ENCODE data around the gene TMEM11.
"Not testable (repeated sequence)": the region's sequence is repeated elsewhere in the genome, so short reads cannot be mapped to it uniquely, and the experiment has no call there.

TMEM11 gene

DNA sequence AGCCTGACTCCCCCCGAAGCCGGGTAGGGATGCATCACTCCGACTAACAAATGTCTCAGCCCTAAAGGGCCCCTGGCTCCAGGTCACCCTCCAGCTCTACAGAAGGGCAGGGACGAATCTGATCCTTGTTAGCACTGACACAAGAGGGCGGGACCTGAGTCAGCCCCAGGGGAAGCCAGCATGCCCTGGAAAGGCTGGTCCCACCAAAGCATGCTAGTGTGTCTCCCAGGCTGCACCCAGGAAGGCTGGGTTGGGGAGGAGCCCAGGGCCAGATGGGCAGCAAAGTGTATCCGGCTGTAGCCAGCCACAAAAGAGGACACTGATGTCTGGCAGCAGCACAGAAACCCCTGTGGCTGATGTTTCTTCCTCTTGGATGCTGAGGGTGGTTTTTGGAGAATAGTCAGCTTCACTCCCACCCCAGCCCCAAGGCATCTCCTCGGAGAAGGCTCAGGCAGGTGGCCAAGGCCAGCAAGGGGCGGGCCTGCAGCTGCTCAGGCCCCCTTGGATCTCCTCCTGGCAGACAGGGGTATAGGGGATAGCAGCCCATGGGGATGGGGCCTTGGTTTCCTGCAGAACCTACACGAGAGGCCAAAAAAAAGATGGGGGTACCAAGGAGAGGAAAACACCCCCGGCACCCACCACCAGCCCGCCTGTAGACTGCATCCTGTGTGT lies 28.2 kb upstream of the TMEM11 start:
- no peak for DNase-seq

GRCh38 chr17:21241564-21241963 lies 27.6 kb upstream of the TMEM11 start:
- no peak for DNase-seq

DNA sequence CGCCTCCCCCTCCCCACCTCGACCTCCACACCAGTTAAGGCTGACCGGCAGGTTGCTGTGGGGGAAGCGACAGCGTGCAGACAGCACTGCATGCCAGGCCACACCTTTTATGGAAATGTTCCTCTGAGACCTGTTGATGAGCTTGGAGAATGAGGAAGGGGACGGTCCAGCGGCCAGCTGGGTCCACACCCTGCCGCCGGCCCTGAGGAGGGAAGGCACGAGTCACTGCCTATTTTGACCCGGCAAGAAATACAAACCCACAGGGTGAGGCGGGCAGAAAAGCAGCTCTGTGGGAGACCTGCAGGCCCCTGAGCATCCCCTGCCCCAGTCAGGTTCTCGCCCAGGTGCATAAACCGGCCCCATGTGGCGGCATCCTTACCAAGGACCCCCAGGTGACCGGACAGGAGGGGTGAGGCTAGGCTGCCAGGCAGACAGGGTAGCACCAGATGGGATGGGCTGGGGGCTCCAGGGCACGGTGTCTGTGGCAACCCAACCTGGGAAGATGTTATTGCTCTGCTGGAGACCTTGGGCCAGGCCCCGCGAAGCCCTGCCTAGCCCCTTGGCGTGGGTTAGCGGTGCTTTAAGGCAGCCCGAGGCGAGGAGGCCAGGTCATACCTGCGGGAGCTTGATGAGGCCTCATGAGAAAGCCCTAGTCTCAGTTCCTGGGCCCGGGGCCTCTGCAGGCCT lies 26.6 kb upstream of the TMEM11 start:
- DNase-seq = no peak

DNA sequence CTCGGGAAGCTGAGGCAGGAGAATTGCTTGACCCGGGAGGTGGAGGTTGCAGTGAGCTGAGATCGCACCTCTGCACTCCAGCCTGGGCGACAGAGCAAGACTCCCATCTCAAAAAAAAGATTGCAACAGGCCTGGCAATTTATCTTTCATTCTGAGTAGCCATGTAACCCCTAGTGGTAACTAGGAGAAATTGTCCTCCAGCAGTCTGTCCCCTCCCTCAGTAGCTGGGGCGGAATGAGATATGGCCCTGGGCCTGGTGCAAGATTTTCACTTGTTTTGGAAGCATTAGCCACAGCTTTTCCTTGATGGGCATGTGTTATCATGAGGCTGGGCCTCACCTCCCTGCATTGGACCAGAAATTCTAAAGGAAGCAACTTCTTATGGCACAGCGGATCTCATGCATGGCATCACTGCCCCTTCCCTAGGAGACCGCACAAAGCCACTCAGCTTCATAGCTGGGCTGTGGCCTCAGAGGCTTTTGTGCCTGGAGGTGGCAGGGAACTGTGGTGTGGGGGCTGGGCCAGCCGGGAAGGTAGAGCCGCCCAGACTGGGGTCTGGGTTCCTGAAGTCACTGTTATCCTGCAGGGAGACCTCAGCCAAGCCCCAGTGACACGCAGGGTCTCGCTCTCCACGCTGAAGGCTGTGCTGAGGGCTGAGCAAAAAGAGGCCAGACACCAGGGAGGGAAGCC lies 25.9 kb upstream of the TMEM11 start:
- no peak for DNase-seq

- no peak for DNase-seq
Observed at GRCh38 chr17:21235921-21236320, 22.0 kb upstream of the TMEM11 start.

DNA sequence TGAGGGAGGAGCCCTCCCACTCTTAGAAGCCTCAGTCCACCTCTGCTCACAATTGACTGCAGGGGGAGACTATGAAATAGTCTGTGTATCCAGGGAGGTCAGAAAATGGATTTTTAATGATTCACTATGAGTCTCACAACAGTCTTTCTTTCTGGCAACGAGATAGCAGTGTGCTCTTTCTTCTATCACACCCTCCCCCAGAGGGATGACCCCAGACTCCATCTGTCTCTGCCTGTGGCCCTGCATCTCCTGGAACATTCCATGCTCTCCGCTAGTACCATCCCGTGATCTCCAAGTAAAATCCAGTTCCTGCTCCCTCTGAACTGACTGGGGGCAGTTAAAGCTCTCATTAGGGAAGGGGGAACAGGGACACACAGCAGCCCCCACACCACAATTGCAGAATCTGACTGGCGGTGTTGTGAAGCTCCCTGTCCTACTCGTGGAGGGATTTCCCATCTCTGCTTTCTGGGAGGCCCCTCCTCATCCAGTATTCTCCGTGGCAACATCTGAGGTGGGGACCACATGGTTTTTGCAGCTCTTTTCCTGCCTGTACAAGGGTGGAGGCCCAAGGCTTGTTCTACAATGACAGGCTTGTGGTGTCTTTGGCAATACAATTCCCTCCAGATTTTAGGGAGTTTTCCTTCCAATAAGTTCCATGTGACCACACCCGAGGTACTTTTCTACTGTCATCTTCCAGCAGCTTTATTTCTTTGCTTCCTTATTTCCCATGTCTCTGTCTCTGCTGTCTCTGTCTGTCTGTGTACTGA lies 19.8 kb upstream of the TMEM11 start:
- no peak for DNase-seq

DNA sequence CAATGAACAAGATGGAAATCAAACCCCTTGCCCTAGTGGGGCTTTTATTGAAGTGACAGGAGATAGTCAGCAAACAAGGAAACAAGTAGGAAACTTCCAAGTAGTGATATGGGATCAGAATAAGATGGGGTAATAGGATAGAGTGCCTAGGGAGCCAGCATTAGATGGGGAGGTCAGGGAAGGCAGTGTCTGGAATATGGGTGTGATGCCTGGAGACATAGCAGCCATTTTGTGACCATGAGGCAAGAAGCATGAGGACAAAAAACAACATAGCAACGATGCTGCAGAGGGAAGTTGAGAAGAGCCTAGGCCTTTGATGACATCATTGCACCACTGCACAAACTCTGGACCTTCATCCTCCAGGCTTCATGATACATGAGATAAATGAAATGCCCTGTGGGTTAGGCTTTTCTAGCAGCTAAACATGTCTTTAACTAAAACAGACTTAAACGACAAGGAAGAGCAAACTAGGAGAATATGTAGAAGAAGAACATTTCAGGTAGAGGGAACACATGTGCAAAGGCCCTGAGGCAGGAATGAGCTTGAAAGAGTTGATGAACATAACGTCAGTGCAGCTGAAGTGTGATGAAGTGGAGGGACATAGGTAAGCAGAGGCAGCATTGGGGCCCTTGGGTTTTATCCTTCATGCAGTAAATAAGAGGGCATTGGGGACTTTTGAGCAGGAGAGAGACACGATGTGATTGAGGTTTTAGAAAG lies 18.2 kb upstream of the TMEM11 start:
- DNase-seq = no peak

- DNase-seq = no peak
Observed at GRCh38 chr17:21231533-21231932, 17.6 kb upstream of the TMEM11 start.

DNA sequence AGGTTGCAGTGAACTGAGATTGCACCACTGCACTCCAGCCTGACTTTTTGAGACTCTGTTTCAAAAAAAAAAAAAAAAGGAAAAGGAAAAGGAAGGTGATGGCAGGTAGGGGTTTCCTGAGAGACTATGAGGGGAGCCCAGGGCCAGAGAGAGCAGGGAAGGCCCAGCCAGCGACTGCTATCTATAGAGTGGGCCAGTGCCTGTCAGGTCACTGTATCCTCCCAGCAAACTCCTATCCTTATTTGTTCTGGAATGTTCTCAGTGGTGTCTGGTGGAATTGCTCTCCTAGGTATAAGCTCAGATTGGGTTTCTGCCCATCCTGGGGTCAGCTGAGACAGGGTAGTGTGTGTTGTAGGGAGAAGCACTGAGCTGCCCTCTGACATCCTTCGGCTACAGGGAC lies 14.9 kb upstream of the TMEM11 start:
- no peak for DNase-seq

DNA sequence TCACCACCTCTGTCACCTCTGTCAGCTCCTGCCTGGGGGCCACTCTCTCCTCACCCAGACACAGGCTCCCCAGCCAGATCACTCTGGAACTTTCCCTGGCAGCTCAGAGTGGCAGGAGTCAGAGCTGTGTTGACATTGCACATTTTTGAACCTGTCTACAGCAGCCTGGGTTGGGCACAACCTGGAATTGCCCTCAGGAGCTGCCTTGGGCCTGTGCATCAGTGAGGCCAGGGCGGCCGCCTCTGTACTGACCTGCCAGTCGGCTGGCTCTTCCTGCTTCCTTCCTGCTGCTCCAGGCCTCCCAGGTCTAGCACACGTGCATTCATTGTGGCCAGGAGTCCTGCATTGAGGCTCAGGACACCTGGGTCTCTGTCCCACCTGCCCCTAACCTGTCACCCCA lies 14.2 kb upstream of the TMEM11 start:
- no peak for DNase-seq

- DNase-seq = not testable (repeated sequence)
Observed at GRCh38 chr17:21227277-21227676, 13.3 kb upstream of the TMEM11 start.

- DNase-seq = no peak
Observed at GRCh38 chr17:21223086-21223485, 9.1 kb upstream of the TMEM11 start.

DNA sequence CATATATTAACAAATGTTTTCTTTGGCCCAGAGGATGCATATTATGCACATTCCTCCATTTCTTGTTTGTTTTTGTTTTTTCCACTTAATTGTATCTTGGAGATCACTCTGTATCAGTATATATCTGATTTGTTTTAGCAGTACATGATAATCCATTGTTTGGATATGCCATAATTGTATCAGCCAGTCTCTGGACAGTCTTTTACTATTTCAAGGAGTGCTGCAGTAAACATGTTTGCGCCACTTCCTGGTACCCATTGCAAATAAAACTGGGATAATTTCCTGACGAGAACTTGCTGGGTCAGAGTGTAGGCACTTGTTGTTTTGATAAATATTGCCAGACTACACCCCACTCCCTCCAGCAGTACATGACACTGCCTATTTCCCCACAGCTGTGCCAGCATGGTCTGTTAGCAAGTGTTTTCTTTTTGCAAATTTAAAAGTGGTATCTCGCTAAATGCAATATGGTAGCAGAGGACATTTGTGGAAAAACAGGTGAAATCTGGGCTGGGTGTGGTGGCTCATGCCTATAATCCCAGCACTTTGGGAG lies 4.9 kb upstream of the TMEM11 start:
- DNase-seq = no peak

- DNase-seq = no peak
Observed at GRCh38 chr17:21218101-21218500, 4.1 kb upstream of the TMEM11 start.

DNA sequence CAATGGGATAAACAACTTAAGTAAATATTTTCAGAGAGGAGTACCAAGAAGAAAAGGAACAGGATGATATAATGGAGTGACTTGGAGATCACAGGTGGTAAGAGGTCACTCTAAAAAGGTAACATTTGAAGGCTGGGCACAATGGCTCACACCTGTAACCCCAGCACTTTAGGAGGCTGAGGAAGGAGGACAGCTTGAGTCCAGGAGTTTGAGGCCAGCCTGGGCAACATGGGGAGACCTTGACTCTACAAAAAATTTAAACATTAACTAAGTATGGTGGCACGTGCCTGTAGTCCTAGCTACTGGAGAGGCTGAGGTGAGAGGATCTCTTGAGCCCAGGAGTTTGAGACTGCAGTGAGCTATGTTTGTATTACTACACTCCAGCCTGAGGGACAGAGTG lies 3.4 kb upstream of the TMEM11 start:
- DNase-seq = no peak

DNA sequence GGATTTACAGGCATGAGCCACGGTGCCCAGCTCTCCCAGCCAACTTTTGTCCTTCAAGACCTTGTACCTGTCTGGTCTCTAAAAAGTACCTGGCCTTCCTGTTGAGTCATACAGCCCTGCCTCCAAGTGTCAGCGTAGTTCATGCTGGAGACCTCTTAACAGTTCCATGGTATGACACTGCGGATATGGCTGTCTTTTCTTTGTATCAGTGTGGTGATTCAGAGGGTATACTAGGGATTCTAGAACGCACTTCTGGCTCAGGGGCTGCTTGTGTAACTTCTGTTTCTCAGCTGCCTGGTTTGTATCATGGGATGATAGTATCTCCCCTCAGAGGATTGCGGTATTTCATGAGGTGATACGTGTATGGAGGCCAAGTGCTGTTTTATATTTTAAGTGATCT lies 2.0 kb upstream of the TMEM11 start:
- DNase-seq = no peak

DNA sequence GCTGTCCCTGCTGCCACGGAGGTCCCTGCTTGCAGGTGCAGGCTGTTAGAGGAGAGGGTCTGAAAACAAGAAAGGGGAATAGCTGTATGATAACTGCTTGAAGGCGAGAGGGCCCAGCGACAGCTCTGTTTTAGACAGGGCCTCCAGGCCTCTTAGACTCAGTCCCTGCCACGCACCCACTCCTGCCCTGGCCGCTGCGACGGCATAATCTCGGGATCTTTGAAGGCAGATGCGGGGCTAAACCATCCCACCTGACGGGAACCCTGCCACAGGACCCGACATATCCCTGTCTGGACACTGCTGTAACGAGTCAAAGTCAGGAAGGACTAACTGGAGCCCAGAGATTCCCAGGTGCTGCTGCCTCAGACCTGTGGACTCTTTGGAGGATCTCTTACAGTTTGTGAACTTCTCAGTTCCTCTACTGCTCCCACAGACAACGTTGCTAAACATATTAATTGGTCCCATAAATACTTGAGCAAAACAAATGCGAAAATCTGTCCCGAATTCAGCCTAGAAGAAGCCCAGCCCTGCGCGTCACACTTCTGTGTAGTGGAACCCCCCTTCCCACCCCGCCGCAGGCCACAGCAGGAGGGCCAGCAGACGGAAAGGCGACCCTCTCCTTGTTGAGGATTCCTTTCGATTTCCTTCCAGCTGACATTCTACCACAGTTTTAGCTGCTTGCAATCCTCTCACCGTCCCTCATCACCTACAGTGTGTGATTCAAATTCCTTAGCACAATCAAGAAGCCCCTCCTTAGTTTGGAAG lies 998 bp upstream of the TMEM11 start:
- no peak for DNase-seq

DNA sequence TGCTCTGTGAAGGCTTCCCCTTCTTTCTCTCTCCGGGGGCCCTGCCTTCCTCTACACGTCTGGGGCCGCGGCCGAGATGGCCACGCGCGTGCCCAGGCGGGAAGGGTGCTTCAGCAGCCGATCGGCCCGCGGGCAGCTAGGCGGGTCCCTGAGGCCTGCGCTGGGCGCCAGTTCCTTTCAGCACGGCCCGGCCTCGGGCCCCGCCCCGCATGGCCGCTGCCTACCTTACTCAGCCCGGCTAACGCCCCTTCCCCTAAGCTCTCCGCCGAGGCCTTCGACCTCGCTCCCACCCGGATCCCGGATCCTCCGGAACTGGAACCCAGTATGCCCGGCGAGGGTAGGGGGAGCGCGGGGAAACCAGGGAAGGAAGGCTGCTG lies 335 bp downstream of the TMEM11 start:
- no peak for DNase-seq

DNA sequence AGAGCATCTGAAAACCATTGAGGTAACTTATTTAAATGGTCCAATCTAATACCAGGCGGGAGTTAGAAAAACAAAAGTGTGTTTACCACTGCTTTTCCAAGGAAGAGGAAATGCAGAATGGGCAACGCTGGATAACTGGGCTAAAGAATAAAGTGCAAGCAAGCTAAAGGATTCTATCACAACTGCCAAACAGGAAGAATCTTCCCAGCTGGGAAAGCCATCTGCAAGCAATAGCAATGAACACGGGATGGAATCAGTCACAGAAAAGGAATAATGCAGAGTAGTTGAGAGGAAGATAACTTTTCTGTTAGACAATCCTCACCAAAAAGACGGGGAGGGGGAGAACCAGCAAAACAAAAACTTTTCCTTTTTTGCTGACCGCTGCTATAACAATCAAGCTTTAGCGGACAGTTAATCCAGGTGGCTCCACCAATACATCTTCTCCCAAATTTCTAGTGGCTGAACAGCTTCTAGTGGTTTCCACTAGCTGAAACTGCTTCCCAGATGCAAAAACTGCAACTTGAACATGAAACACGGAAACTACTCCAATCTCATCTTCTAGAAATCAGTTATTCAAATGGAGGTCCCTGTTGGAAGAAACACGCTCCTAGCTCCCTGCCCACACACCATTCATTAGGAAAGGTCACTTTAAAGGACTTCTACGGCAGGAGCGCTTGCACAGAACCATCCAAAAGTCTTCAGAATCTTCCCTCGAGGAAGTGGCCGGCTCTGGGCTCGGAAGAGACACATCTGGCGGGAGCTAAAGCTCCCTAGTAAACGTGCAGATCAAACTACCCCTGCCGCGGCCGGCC lies 929 bp downstream of the TMEM11 start:
- DNase-seq = no peak

GRCh38 chr17:21211825-21212479 lies 2.0 kb downstream of the TMEM11 start:
- no peak for DNase-seq

All from activated CD4-positive, alpha-beta T cell treated with anti-CD3 and anti-CD28 coated beads, Interleukin-2, amount 50 U/mL, for 1 hour (primary cell).